ENCODE results near the gene GATB. TPM values are rescaled to one million over a fixed set of nuclear protein-coding genes. Genes with fewer than 3 reads are reported as not detected.

Gene GATB
- total and polyA plus RNA-seq, 2 of the 4 experiments (the other 2 are of a cell fraction) = 18.7 to 20.3 TPM

DNA sequence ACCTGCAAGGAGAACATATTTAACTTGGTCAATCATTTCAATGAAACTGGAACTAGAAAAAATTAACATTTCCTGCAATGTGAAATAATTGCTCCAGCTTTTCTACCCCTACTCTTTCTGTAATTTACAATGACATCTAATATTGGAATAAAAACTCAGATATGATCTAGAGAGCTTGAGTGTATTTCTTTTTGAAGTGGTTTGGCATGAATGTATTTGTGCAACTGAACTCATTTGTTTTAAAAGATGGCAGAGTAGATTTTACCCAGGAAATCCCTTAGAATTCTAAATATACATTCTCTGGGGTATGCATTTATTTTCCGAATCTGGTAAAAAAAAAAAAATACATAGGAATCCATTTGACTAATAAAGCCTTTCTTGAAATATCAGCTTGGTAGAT, 21.5 kb upstream of the GATB start:
- no peak overlapping the region for H2BK15ac ChIP-seq (ENCODE audit: low read depth, low read length)
- ChIA-PET POLR2A (ENCODE audit: unreplicated experiment) (no interaction called here), CTCF (interaction anchor here (0.6 kb wide), 2 partner anchors 23 to 482 kb away, joined by 3 read pairs; no protein-coding TSS in a partner anchor)
- dilution Hi-C loops (cut with HindIII; ENCODE audit: low sequenced_read_pairs, unreplicated experiment) = no loop called here
- no peaks in the 10 kb centered on the region for H3K79me1 ChIP-seq (ENCODE audit: low read depth in 1 of 2, low read length in 2 of 2)
- no peak overlapping the region for H3K27ac ChIP-seq (ENCODE audit: insufficient read depth, low read length)
- H2BK120ac ChIP-seq (ENCODE audit: low read depth, low read length) = no peak overlapping the region
- ATAC-seq (ENCODE audit: low read depth) = no peak
- H4K91ac ChIP-seq (ENCODE audit: insufficient read depth, low read depth, low read length) = no peak overlapping the region
- no peak overlapping the region for H3K4me2 ChIP-seq (ENCODE audit: low read depth, low read length)
- no peak overlapping the region for H2BK5ac ChIP-seq (ENCODE audit: low read depth, low read length, poor library complexity, severe bottlenecking)
- no peak overlapping the region for H2AK5ac ChIP-seq (ENCODE audit: low read depth, low read length)
- TF ChIP-seq, protein P1, sequence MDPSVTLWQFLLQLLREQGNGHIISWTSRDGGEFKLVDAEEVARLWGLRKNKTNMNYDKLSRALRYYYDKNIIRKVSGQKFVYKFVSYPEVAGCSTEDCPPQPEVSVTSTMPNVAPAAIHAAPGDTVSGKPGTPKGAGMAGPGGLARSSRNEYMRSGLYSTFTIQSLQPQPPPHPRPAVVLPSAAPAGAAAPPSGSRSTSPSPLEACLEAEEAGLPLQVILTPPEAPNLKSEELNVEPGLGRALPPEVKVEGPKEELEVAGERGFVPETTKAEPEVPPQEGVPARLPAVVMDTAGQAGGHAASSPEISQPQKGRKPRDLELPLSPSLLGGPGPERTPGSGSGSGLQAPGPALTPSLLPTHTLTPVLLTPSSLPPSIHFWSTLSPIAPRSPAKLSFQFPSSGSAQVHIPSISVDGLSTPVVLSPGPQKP (IDR thresholded peaks at IDR 0.05; ENCODE audit: borderline replicate concordance, low read depth, low read length) = no peak
- no peak for TF ChIP-seq NFE2L2 (IDR thresholded peaks at IDR 0.05; ENCODE audit: low read depth, low read length)
- TF ChIP-seq BHLHE40 (IDR thresholded peaks at IDR 0.05; ENCODE audit: low read depth, low read length) = no peak
- TF ChIP-seq RFX5 (IDR thresholded peaks at IDR 0.05; ENCODE audit: low read depth, low read length) = no peak
- TF ChIP-seq MAZ (IDR thresholded peaks at IDR 0.05; ENCODE audit: borderline replicate concordance, low read depth, low read length) = no peak
- no peak for TF ChIP-seq MXI1 (IDR thresholded peaks at IDR 0.05; ENCODE audit: borderline replicate concordance, low read depth, low read length)
- no peak for TF ChIP-seq POLR2A (IDR thresholded peaks at IDR 0.05; ENCODE audit: low read depth, low read length)
- TF ChIP-seq CEBPB (IDR thresholded peaks at IDR 0.05; ENCODE audit: low read depth, low read length) = no peak
- no peak for TF ChIP-seq CHD1 (IDR thresholded peaks at IDR 0.05; ENCODE audit: low read depth, low read length)
- TF ChIP-seq RAD21 (IDR thresholded peaks at IDR 0.05; ENCODE audit: low read length) = no peak
- TF ChIP-seq, protein P2, sequence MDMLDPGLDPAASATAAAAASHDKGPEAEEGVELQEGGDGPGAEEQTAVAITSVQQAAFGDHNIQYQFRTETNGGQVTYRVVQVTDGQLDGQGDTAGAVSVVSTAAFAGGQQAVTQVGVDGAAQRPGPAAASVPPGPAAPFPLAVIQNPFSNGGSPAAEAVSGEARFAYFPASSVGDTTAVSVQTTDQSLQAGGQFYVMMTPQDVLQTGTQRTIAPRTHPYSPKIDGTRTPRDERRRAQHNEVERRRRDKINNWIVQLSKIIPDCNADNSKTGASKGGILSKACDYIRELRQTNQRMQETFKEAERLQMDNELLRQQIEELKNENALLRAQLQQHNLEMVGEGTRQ (IDR thresholded peaks at IDR 0.05; ENCODE audit: low read depth, low read length) = no peak
- H2AK9ac ChIP-seq (replicated peaks; ENCODE audit: low read depth, low read length, poor library complexity) = no peak overlapping the region
- DNase-seq = no peak
- H3K4me3 ChIP-seq (ENCODE audit: insufficient read depth, low read depth, low read length) = no peak overlapping the region
- no peak overlapping the region for H2BK20ac ChIP-seq (ENCODE audit: low read depth, low read length)
- no peak overlapping the region for H4K5ac ChIP-seq (ENCODE audit: low read depth, low read length)
- H3K56ac ChIP-seq (ENCODE audit: extremely low read depth, insufficient read depth, low read length) = no peak overlapping the region
- WGBS, 2 experiments (ENCODE audit: extremely low coverage in 2 of 2, insufficient read length in 1 of 2) = no CpG with 5 or more reads among the region's 1 CpG
- no peak overlapping the region for H3K9ac ChIP-seq (ENCODE audit: low read depth, low read length)
- in situ Hi-C loops (cut with MboI; ENCODE audit: low sequenced_read_pairs) = no loop called here
- peaks cover 10% of the 10 kb centered on the region; the same call in 1 of the 2 replicates for H3K27me3 ChIP-seq (ENCODE audit: control insufficient read depth, insufficient read depth, low read length)
- H3K18ac ChIP-seq (ENCODE audit: low read depth, low read length) = no peak overlapping the region
- no peak overlapping the region for H3K23ac ChIP-seq (ENCODE audit: low read depth, low read length)
- H3K9me1 ChIP-seq (ENCODE audit: insufficient read depth, low read length) = no peaks in the 10 kb centered on the region
- H3K9me3 ChIP-seq (ENCODE audit: control insufficient read depth, insufficient read depth, low read length) = no peaks in the 10 kb centered on the region
- intact Hi-C loops (cut with micrococcal nuclease) = no loop called here
- H4K20me1 ChIP-seq (ENCODE audit: insufficient read depth, low read length) = no peaks in the 10 kb centered on the region
- H3K4ac ChIP-seq (ENCODE audit: low read depth, low read length) = no peak overlapping the region
- no peak overlapping the region for H2AFZ ChIP-seq (replicated peaks; ENCODE audit: low read length, poor library complexity)
- no peak overlapping the region for H3K14ac ChIP-seq (replicated peaks; ENCODE audit: low read depth, low read length)
- no TSS peak for BruUV-seq (replicated peaks)
- H4K8ac ChIP-seq (ENCODE audit: low read depth in 2 of 2, low read length in 2 of 2) = no peak overlapping the region
- no peaks in the 10 kb centered on the region for H3K4me1 ChIP-seq (ENCODE audit: control insufficient read depth, insufficient read depth, low read length)
- no peaks in the 10 kb centered on the region for H3K36me3 ChIP-seq (ENCODE audit: control insufficient read depth, insufficient read depth, low read length)

Measured in IMR-90 (cell line).